Right cardiac atrium (tissue), 5 donors: ENCODE measurements around the gene TNFAIP8. TPM values are rescaled to one million over a fixed set of nuclear protein-coding genes. Genes with fewer than 3 reads are reported as not detected.

Source experiments
- ATAC-seq, 2 donors: fragments of 200-7000 bp; cut with Tn5 transposase; one replicate each; pipeline versions ENCODE4 v1.8.0 to v1.9.1; 2020; ENCODE audit warnings: moderate library complexity in 2 of 2, mild to moderate bottlenecking in 1 of 2
- DNase-seq, 3 donors: peaks; one replicate each; pipeline ENCODE4 v3.0.0-alpha.2; 2020
- H3K27ac ChIP-seq: one replicate; pipeline ENCODE4 v1.5.1; 2013; ENCODE audit warnings: mild to moderate bottlenecking, low read length, control low read depth, moderate library complexity
- H3K27me3 ChIP-seq: one replicate; pipeline ENCODE4 v1.6.1; 2013; ENCODE audit not compliant: control insufficient read depth, insufficient read depth
- H3K4me1 ChIP-seq: one replicate; pipeline ENCODE4 v1.6.1; 2013; ENCODE audit warnings: low read length; ENCODE audit not compliant: control insufficient read depth, insufficient read depth
- H3K4me3 ChIP-seq: one replicate; pipeline ENCODE4 v1.5.1; 2013; ENCODE audit warnings: low read length, control low read depth
- H3K9me3 ChIP-seq: one replicate; pipeline ENCODE4 v1.6.1; 2013; ENCODE audit warnings: low read length; ENCODE audit not compliant: control insufficient read depth
- WGBS: extraction: QIAGEN DNeasy Blood & Tissue Kit; methylation state at CpG from one replicate; pipeline ENCODE4 v1.1.7; 2013; 5-methylcytosine and 5-hydroxymethylcytosine counted together
- intact Hi-C, 4 donors: fragments of 100-400 bp; cut with DNase I; formaldehyde crosslinking; loops; one replicate each; pipeline versions ENCODE4 v1.11.0 to v1.14.0; 2022 to 2023
- polyA plus RNA-seq: library from polyadenylated mRNA; stranded (reverse); fragments of 200-250 nt; gene quantifications from one replicate; pipeline ENCODE4 v1.2.3, GENCODE V29; 2013
- total RNA-seq, 4 donors: library from RNA; stranded (reverse); fragmentation: NEBNext Ultra II Directional; extraction: Animal tissue kit (Norgen Biotek cat#: 25700); gene quantifications; one replicate each; pipeline ENCODE4 v1.2.1, GENCODE V29; 2021
- donor health status: healthy with polysubstance abuse.
- donor health status: DM: no; HTN: yes; CAD: no.
- donor health status: DM: no; HTN: no; CAD: no.
- donor health status: DM: no; HTN: yes; CAD: no; lungs with severe emphysema.
- donor health status: DM: yes; HTN: yes; CAD: no.

TNFAIP8 gene
- total and polyA plus RNA-seq, 5 donors: 2.7 to 5.9 (median 4.4) TPM

- no peak overlapping the region for H3K4me3 ChIP-seq
- no peaks in the 10 kb centered on the region for H3K27me3 ChIP-seq
- H3K9me3 ChIP-seq: no peaks in the 10 kb centered on the region
- WGBS: 66% methylated on average over 7 of the region's 7 CpGs
- DNase-seq (no peak), ATAC-seq (no peak)
- no peak overlapping the region for H3K27ac ChIP-seq
- intact Hi-C loops: no loop called here
- no peaks in the 10 kb centered on the region for H3K4me1 ChIP-seq
These were observed 37.4 kb upstream of the TNFAIP8 start for GRCh38 chr5:119318256-119318894.

GRCh38 chr5:119319401-119319800 lies 36.4 kb upstream of the TNFAIP8 start:
- Histone ChIP-seq H3K4me1 (no peaks in the 10 kb centered on the region), H3K27me3 (no peaks in the 10 kb centered on the region), H3K9me3 (no peaks in the 10 kb centered on the region), H3K4me3 (no peak overlapping the region), H3K27ac (no peak overlapping the region)
- DNase-seq (no peak), ATAC-seq (no peak)
- intact Hi-C loops: no loop called here
- WGBS: 88% methylated on average over 5 of the region's 5 CpGs

GRCh38 chr5:119319890-119320289 lies 35.9 kb upstream of the TNFAIP8 start:
- WGBS: 96% methylated on average over 5 of the region's 5 CpGs
- Histone ChIP-seq H3K4me3 (no peak overlapping the region), H3K27ac (no peak overlapping the region), H3K27me3 (no peaks in the 10 kb centered on the region), H3K9me3 (no peaks in the 10 kb centered on the region), H3K4me1 (no peaks in the 10 kb centered on the region)
- no peak for ATAC-seq
- intact Hi-C loops: no loop called here
- DNase-seq: no peak

GRCh38 chr5:119321569-119322311 lies 34.1 kb upstream of the TNFAIP8 start:
- intact Hi-C loops: no loop called here
- Histone ChIP-seq H3K9me3 (no peaks in the 10 kb centered on the region), H3K4me3 (no peak overlapping the region), H3K27ac (no peak overlapping the region), H3K4me1 (no peaks in the 10 kb centered on the region), H3K27me3 (no peaks in the 10 kb centered on the region)
- DNase-seq (no peak), ATAC-seq (no peak)
- WGBS: 91% methylated on average over 6 of the region's 6 CpGs

GRCh38 chr5:119322312-119322947 lies 33.4 kb upstream of the TNFAIP8 start:
- H3K4me1 ChIP-seq: no peaks in the 10 kb centered on the region
- intact Hi-C loops: no loop called here
- 83% methylated on average over 7 of the region's 7 CpGs for WGBS
- no peak for DNase-seq
- no peaks in the 10 kb centered on the region for H3K27me3 ChIP-seq
- no peaks in the 10 kb centered on the region for H3K9me3 ChIP-seq
- H3K27ac ChIP-seq: no peak overlapping the region
- ATAC-seq: no peak
- no peak overlapping the region for H3K4me3 ChIP-seq

GRCh38 chr5:119322948-119323537 lies 32.8 kb upstream of the TNFAIP8 start:
- no peak for ATAC-seq
- no peak overlapping the region for H3K27ac ChIP-seq
- WGBS: 75% methylated on average over 3 of the region's 3 CpGs
- H3K4me1 ChIP-seq: no peaks in the 10 kb centered on the region
- H3K4me3 ChIP-seq: no peak overlapping the region
- no peak for DNase-seq
- intact Hi-C loops: no loop called here
- no peaks in the 10 kb centered on the region for H3K27me3 ChIP-seq
- no peaks in the 10 kb centered on the region for H3K9me3 ChIP-seq

GRCh38 chr5:119323601-119324000 lies 32.2 kb upstream of the TNFAIP8 start:
- intact Hi-C loops: no loop called here
- H3K4me3 ChIP-seq: no peak overlapping the region

GRCh38 chr5:119324842-119325241 lies 31.0 kb upstream of the TNFAIP8 start:
- Histone ChIP-seq H3K4me1 (no peaks in the 10 kb centered on the region), H3K9me3 (no peaks in the 10 kb centered on the region), H3K27me3 (no peaks in the 10 kb centered on the region), H3K4me3 (no peak overlapping the region), H3K27ac (no peak overlapping the region)
- intact Hi-C loops: no loop called here
- ATAC-seq (no peak), DNase-seq (no peak)
- WGBS: 97% methylated on average over 4 of the region's 4 CpGs

More at GRCh38 chr5:119323601-119324000, 32.2 kb upstream of the TNFAIP8 start:
- H3K27me3 ChIP-seq: no peaks in the 10 kb centered on the region
- DNase-seq: no peak
- H3K4me1 ChIP-seq: no peaks in the 10 kb centered on the region
- peak overlapping the region; percentile 32 for H3K27ac ChIP-seq
- peak; percentile 73 to 74 for ATAC-seq
- H3K9me3 ChIP-seq: no peaks in the 10 kb centered on the region

GRCh38 chr5:119327018-119327417 lies 28.8 kb upstream of the TNFAIP8 start:
- H3K4me1 ChIP-seq: no peaks in the 10 kb centered on the region
- intact Hi-C loops: no loop called here

GRCh38 chr5:119328753-119329602 lies 26.8 kb upstream of the TNFAIP8 start:
- intact Hi-C loops: no loop called here
- Histone ChIP-seq H3K27me3 (no peaks in the 10 kb centered on the region), H3K4me1 (no peaks in the 10 kb centered on the region), H3K4me3 (no peak overlapping the region), H3K9me3 (no peaks in the 10 kb centered on the region), H3K27ac (no peak overlapping the region)
- DNase-seq (peak in 1 of 3 donors; percentile 30), ATAC-seq (no peak)
- WGBS: 79% methylated on average over 10 of the region's 10 CpGs

More at GRCh38 chr5:119327018-119327417, 28.8 kb upstream of the TNFAIP8 start:
- Histone ChIP-seq H3K27me3 (no peaks in the 10 kb centered on the region), H3K27ac (no peak overlapping the region), H3K9me3 (no peaks in the 10 kb centered on the region), H3K4me3 (no peak overlapping the region)
- DNase-seq (peak in 1 of 3 donors; percentile 22), ATAC-seq (no peak)
- WGBS: 62% methylated on average over 5 of the region's 5 CpGs
